GM10266 (cell line): ENCODE measurements around the gene RB1.

ENCODE experiments used
- DNase-seq: peaks from one replicate; pipeline ENCODE4 v3.0.0; 2012; ENCODE audit errors: extremely low spot score
- CTCF ChIP-seq: IDR thresholded peaks from 2 replicates; pipeline ENCODE4 v1.5.1; 2012; ENCODE audit warnings: mild to moderate bottlenecking, low read depth; ENCODE audit not compliant: control insufficient read depth, insufficient read depth; ENCODE audit errors: missing control alignments

The RB1 gene

GRCh38 chr13:48383384-48383783 is 79.8 kb downstream of the RB1 start:
- DNase-seq, result no peak
- no peak for TF ChIP-seq CTCF

- no peak for DNase-seq
- TF ChIP-seq CTCF, result no peak
Observed at GRCh38 chr13:48386816-48387215, 83.3 kb downstream of the RB1 start.

- no peak for TF ChIP-seq CTCF
- no peak for DNase-seq
Observed at GRCh38 chr13:48391257-48391656, 87.7 kb downstream of the RB1 start.

- DNase-seq, result no peak
- no peak for TF ChIP-seq CTCF
Observed at GRCh38 chr13:48393030-48393697, 89.6 kb downstream of the RB1 start.

GRCh38 chr13:48393698-48394085 is 90.1 kb downstream of the RB1 start:
- no peak for TF ChIP-seq CTCF
- no peak for DNase-seq

- TF ChIP-seq CTCF, result no peak
- no peak for DNase-seq
Observed at GRCh38 chr13:48397744-48398143, 94.2 kb downstream of the RB1 start.

- no peak for TF ChIP-seq CTCF
- no peak for DNase-seq
Observed at GRCh38 chr13:48398450-48399095, 95.0 kb downstream of the RB1 start.
